DOHH2 (cell line): ENCODE results near the gene PHLPP1.

Experiments used
- H3F3A ChIP-seq: fragments of 200-600 bp; sonication (generic), shearing (Covaris generic); 2 replicates; pipeline ENCODE4 v1.6.0; 2016; ENCODE audit warnings: antibody characterized with exemption, mild to moderate bottlenecking; ENCODE audit not compliant: control insufficient read depth, insufficient read depth
- H3K27ac ChIP-seq: fragments of 200-600 bp; sonication (generic); 2 replicates; pipeline ENCODE4 v1.5.1; 2014; ENCODE audit warnings: low read depth, mild to moderate bottlenecking, low read length, moderate library complexity
- H3K27me3 ChIP-seq: fragments of 200-600 bp; sonication (generic); 2 replicates; pipeline ENCODE4 v1.6.1; 2014; ENCODE audit warnings: mild to moderate bottlenecking, low read length, mixed read lengths; ENCODE audit not compliant: control insufficient read depth
- H3K36me3 ChIP-seq: fragments of 200-600 bp; sonication (generic); 2 replicates; pipeline ENCODE4 v1.6.1; 2014; ENCODE audit warnings: mild to moderate bottlenecking, low read length, moderate library complexity, mixed read lengths; ENCODE audit not compliant: control insufficient read depth
- H3K4me1 ChIP-seq: fragments of 200-600 bp; sonication (generic); 2 replicates; pipeline ENCODE4 v1.6.1; 2014; ENCODE audit warnings: mild to moderate bottlenecking, low read length, mixed read lengths; ENCODE audit not compliant: control insufficient read depth
- H3K4me2 ChIP-seq: fragments of 200-600 bp; sonication (generic); 2 replicates; pipeline ENCODE4 v1.6.0; 2014; ENCODE audit warnings: mild to moderate bottlenecking, low read length, moderate library complexity
- H3K4me3 ChIP-seq: fragments of 200-600 bp; sonication (generic); 2 replicates; pipeline ENCODE4 v1.5.1; 2014; ENCODE audit warnings: mild to moderate bottlenecking, low read length, mixed read lengths
- H3K79me2 ChIP-seq: fragments of 200-600 bp; sonication (generic); 2 replicates; pipeline ENCODE4 v1.6.1; 2014; ENCODE audit warnings: mild to moderate bottlenecking, low read length, mixed read lengths; ENCODE audit not compliant: control insufficient read depth
- H3K9me2 ChIP-seq: fragments of 200-600 bp; sonication (generic); replicated peaks from 2 replicates; pipeline ENCODE4 v1.6.1; 2014; ENCODE audit warnings: mild to moderate bottlenecking, low read length, mixed read lengths; ENCODE audit not compliant: control insufficient read depth
- H3K9me3 ChIP-seq: fragments of 200-600 bp; sonication (generic); 2 replicates; pipeline ENCODE4 v1.6.1; 2014; ENCODE audit warnings: antibody characterized with exemption, low read length, mixed read lengths; ENCODE audit not compliant: control insufficient read depth, insufficient read depth
- H4K20me1 ChIP-seq: fragments of 200-600 bp; sonication (generic); 2 replicates; pipeline ENCODE4 v1.6.0; 2014; ENCODE audit warnings: low read depth, mild to moderate bottlenecking, antibody characterized with exemption, low read length, moderate library complexity; ENCODE audit not compliant: control insufficient read depth, insufficient read depth
- EZH2phosphoT487 ChIP-seq: fragments of 200-600 bp; sonication (generic); IDR thresholded peaks from 2 replicates; pipeline ENCODE4 v1.6.1; 2017; ENCODE audit warnings: borderline replicate concordance, mild to moderate bottlenecking, antibody characterized with exemption, low read length, moderate library complexity, mixed read lengths
- TF ChIP-seq, protein P1 (sequence below): fragments of 200-600 bp; sonication (generic); IDR thresholded peaks from one replicate; pipeline ENCODE4 v1.5.1; 2014; ENCODE audit warnings: antibody characterized with exemption, mild to moderate bottlenecking, low read depth, low read length; ENCODE audit not compliant: poor library complexity, severe bottlenecking

PHLPP1 gene

DNA sequence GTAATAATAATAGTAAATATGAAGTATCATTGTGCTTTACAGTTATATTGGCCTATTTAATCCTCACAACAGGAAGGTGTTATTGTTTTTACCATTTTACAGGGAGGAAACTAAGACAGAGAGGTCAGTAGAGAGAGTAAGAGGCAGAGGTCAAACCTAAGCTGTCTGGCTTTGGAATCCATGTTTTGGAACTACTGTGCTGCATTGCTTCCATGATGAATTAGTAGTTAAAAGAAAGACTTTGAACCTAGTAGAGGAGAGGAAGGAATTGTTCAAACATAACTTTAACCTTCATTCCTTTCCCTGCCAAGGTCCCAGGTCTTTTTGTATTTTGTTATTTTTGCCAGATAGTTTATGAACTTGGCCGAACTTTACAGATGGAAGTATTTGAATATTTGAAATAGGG is 80.9 kb downstream of the PHLPP1 start:
- Histone ChIP-seq H3K9me2 (no peaks in the 10 kb centered on the region), H3K4me3 (no peak overlapping the region), H3F3A (no peaks in the 10 kb centered on the region), H3K9me3 (no peaks in the 10 kb centered on the region), H3K4me2 (no peak overlapping the region), H3K36me3 (no peaks in the 10 kb centered on the region), H3K27me3 (no peaks in the 10 kb centered on the region), H4K20me1 (0 out of 2 replicates have a peak, but pooled peaks cover 3% of the 10 kb centered on the region), H3K79me2 (peaks cover 63% of the 10 kb centered on the region), H3K27ac (no peak overlapping the region), H3K4me1 (peaks cover 24% of the 10 kb centered on the region)
- TF ChIP-seq, protein P1, sequence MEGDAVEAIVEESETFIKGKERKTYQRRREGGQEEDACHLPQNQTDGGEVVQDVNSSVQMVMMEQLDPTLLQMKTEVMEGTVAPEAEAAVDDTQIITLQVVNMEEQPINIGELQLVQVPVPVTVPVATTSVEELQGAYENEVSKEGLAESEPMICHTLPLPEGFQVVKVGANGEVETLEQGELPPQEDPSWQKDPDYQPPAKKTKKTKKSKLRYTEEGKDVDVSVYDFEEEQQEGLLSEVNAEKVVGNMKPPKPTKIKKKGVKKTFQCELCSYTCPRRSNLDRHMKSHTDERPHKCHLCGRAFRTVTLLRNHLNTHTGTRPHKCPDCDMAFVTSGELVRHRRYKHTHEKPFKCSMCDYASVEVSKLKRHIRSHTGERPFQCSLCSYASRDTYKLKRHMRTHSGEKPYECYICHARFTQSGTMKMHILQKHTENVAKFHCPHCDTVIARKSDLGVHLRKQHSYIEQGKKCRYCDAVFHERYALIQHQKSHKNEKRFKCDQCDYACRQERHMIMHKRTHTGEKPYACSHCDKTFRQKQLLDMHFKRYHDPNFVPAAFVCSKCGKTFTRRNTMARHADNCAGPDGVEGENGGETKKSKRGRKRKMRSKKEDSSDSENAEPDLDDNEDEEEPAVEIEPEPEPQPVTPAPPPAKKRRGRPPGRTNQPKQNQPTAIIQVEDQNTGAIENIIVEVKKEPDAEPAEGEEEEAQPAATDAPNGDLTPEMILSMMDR: no peak
- no peak for TF ChIP-seq EZH2phosphoT487

DNA sequence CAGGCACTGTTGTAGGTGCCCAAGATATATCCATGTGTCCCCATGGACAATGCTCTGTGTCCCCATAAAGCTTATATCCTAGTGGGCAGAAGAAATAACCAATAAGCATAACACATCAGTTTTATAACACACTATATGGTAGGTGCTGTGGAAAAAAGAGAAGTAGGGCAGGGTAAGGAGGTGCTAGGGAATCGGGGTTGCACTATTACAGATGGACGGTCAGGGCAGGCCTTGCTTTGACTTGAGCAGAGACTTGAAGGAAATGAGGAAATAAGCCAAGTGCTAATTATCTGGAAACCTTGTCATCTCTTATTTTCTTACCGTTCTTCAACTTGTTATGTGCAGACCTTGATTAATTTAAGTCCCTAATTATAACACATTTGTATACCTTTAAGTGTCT is 82.0 kb downstream of the PHLPP1 start:
- Histone ChIP-seq H3F3A (no peaks in the 10 kb centered on the region), H3K9me3 (no peaks in the 10 kb centered on the region), H3K4me3 (no peak overlapping the region), H3K36me3 (no peaks in the 10 kb centered on the region), H4K20me1 (0 out of 2 replicates have a peak, but pooled peaks cover 3% of the 10 kb centered on the region), H3K4me1 (peaks cover 24% of the 10 kb centered on the region), H3K27me3 (no peaks in the 10 kb centered on the region), H3K27ac (no peak overlapping the region), H3K4me2 (no peak overlapping the region), H3K9me2 (no peaks in the 10 kb centered on the region), H3K79me2 (peaks cover 58% of the 10 kb centered on the region)
- TF ChIP-seq, protein P1: no peak

DNA sequence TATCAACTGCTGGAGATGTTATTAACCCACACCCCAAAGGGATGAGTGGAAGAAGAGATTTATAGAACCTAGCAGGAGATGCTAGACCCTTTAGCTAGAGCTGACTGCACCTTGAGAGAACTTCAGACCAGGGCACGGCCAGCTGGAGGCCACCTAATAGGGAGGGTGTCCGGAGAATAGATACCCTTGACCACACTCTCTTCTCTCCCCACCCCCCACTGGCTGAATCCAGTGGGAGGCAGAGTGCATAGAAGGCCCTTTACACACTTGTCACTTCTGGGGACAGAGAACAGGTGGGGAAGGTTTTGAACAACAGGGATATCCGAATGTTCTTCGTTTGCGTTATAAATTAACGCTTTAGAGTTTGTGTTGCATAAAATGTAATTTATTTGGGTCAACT is 84.6 kb downstream of the PHLPP1 start:
- no peaks in the 10 kb centered on the region for H3K27me3 ChIP-seq
- H3K9me3 ChIP-seq: no peaks in the 10 kb centered on the region
- 0 out of 2 replicates have a peak, but pooled peaks cover 3% of the 10 kb centered on the region for H4K20me1 ChIP-seq
- no peaks in the 10 kb centered on the region for H3F3A ChIP-seq
- peaks cover 64% of the 10 kb centered on the region for H3K79me2 ChIP-seq
- H3K4me2 ChIP-seq: no peak overlapping the region
- no peaks in the 10 kb centered on the region for H3K9me2 ChIP-seq
- H3K4me3 ChIP-seq: no peak overlapping the region
- H3K36me3 ChIP-seq: no peaks in the 10 kb centered on the region
- H3K27ac ChIP-seq: no peak overlapping the region
- H3K4me1 ChIP-seq: peaks cover 24% of the 10 kb centered on the region
- TF ChIP-seq, protein P1: no peak
- TF ChIP-seq EZH2phosphoT487: no peak

DNA sequence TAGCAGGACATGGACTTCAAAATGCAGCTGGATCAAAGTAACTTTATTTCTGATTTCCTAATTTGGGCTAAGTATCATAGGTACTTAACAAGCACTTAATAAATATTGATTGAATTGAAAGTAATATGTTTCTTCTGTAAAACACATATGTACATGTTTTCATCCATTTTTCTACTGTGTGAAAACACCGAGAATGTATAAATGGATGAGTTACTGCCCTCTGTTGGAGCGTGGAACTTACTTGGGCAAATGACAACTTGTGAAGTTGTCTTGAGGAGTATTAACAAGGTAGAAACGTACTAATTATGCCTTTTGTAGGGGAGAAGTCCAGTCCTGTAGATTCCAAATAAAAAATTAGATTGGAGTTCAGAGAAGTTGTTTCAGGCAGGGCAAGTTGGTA is 87.2 kb downstream of the PHLPP1 start:
- peaks cover 24% of the 10 kb centered on the region for H3K4me1 ChIP-seq
- no peaks in the 10 kb centered on the region for H3K9me3 ChIP-seq
- TF ChIP-seq, protein P1: no peak
- no peak for TF ChIP-seq EZH2phosphoT487
- H3K79me2 ChIP-seq: peaks cover 51% of the 10 kb centered on the region
- no peaks in the 10 kb centered on the region for H3K9me2 ChIP-seq
- H3K36me3 ChIP-seq: no peaks in the 10 kb centered on the region
- no peak overlapping the region for H3K4me3 ChIP-seq
- H3F3A ChIP-seq: no peaks in the 10 kb centered on the region
- H3K27me3 ChIP-seq: no peaks in the 10 kb centered on the region
- H4K20me1 ChIP-seq: no peaks in the 10 kb centered on the region
- no peak overlapping the region for H3K4me2 ChIP-seq
- no peak overlapping the region for H3K27ac ChIP-seq
